Ovary (tissue), 3 donors: ENCODE data around the gene REEP1.

Experiments
- CTCF ChIP-seq, 3 donors: fragments of 450-650 bp in 2 of 3; fragments of 200-600 bp in 1 of 3; IDR thresholded peaks; one replicate each; pipeline versions ENCODE4 v1.5.1 to v1.8.0; 2016 to 2022; ENCODE audit warnings: antibody characterized with exemption in 3 of 3, mild to moderate bottlenecking in 1 of 3
- EP300 ChIP-seq: sonication (generic); formaldehyde crosslinking; IDR thresholded peaks from one replicate; pipeline ENCODE4 v1.6.1; 2017; ENCODE audit warnings: antibody characterized with exemption
- POLR2A ChIP-seq: fragments of 450-650 bp; IDR thresholded peaks from one replicate; pipeline ENCODE4 v1.6.1; 2017; ENCODE audit warnings: antibody characterized with exemption, mild to moderate bottlenecking, moderate library complexity
- donor health status: DM: no; HTN: no; CAD: no.

DNA sequence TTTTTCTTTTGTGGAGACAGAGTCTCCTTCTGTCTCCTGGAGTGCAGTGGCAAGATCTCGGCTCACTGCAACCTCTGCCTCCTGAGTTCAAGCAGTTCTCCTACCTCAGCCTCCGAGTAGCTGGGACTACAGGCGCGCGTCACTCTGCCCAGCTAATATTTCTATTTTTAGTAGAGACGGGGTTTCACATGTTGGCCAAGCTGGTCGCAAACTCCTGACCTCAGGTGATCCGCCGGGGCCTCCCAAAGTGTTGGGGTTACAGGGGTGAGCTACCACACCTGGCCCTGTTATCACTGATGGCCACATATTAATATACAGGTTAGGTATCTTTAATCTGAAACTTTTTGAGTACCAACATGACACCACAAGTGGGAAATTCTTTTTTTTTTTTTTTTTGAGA lies 134.7 kb downstream of the REEP1 start:
- no peak for TF ChIP-seq CTCF (IDR thresholded peaks at IDR 0.05)
- no peak for TF ChIP-seq POLR2A
- TF ChIP-seq EP300: no peak
